HepG2 (cell line): ENCODE measurements around the gene FANCE. TPM values are rescaled to one million over a fixed set of nuclear protein-coding genes. Genes with fewer than 3 reads are reported as not detected.

ENCODE experiments used
- ARID5B ChIP-seq: IDR thresholded peaks from 2 replicates; pipeline ENCODE4 v1.4.0; 2020; ENCODE audit warnings: mild to moderate bottlenecking, missing genetic modification reagents
- ATF7 ChIP-seq, 2 experiments: fragments of 450-650 bp in 1 of 2; sonication (generic) in 1 of 2; formaldehyde crosslinking in 1 of 2; IDR thresholded peaks; 2 replicates each; pipeline versions ENCODE4 v1.4.0 to v1.6.1; 2016 to 2020; ENCODE audit warnings: antibody characterized with exemption in 1 of 2, mild to moderate bottlenecking in 1 of 2, missing genetic modification reagents in 1 of 2
- CCDC6 ChIP-seq: sonication (generic); formaldehyde crosslinking; IDR thresholded peaks from 2 replicates; pipeline ENCODE4 v1.8.1; 2022; ENCODE audit warnings: mild to moderate bottlenecking, missing genetic modification reagents, moderate library complexity
- CTCF ChIP-seq: sonication (generic); formaldehyde crosslinking; IDR thresholded peaks from 2 replicates; pipeline ENCODE4 v1.5.0; 2020; ENCODE audit warnings: mild to moderate bottlenecking, missing genetic modification reagents, moderate library complexity
- GABPB1 ChIP-seq: IDR thresholded peaks from 2 replicates; pipeline ENCODE4 v1.6.1; 2016; ENCODE audit warnings: mild to moderate bottlenecking, missing genetic modification reagents, moderate library complexity, missing compliant biosample characterization
- HDAC1 ChIP-seq: sonication (generic); formaldehyde crosslinking; IDR thresholded peaks from 2 replicates; pipeline ENCODE4 v1.5.1; 2020; ENCODE audit warnings: mild to moderate bottlenecking, missing genetic modification reagents
- KAT7 ChIP-seq: IDR thresholded peaks from 2 replicates; pipeline ENCODE4 v1.6.1; 2018; ENCODE audit warnings: borderline replicate concordance, missing compliant biosample characterization
- MNT ChIP-seq: fragments of 450-650 bp; IDR thresholded peaks from 2 replicates; pipeline ENCODE4 v1.6.1; 2016
- NONO ChIP-seq, 2 experiments: fragments of 450-650 bp in 1 of 2; sonication (generic) in 1 of 2; formaldehyde crosslinking in 1 of 2; IDR thresholded peaks in 1 of 2; conservative IDR thresholded peaks in 1 of 2; 2 replicates each; pipeline versions ENCODE4 v1.6.1 to v1.8.0; 2017 to 2022; ENCODE audit warnings: mild to moderate bottlenecking in 1 of 2, missing genetic modification reagents in 1 of 2, moderate library complexity in 1 of 2
- POGZ ChIP-seq: sonication (generic); formaldehyde crosslinking; IDR thresholded peaks from 2 replicates; pipeline ENCODE4 v1.4.0; 2020; ENCODE audit warnings: mild to moderate bottlenecking, missing genetic modification reagents
- RFX1 ChIP-seq: fragments of 450-650 bp; IDR thresholded peaks from 2 replicates; pipeline ENCODE4 v1.6.1; 2017
- SALL2 ChIP-seq: sonication (generic); formaldehyde crosslinking; IDR thresholded peaks from 2 replicates; pipeline ENCODE4 v1.8.1; 2023; ENCODE audit warnings: mild to moderate bottlenecking, missing genetic modification reagents, inconsistent platforms
- ZIK1 ChIP-seq: sonication (generic); formaldehyde crosslinking; IDR thresholded peaks from 2 replicates; pipeline ENCODE4 v1.5.0; 2020; ENCODE audit warnings: mild to moderate bottlenecking, low read depth, missing genetic modification reagents, borderline replicate concordance
- ZNF124 ChIP-seq: sonication (generic); formaldehyde crosslinking; IDR thresholded peaks from 2 replicates; pipeline ENCODE4 v1.4.0; 2020; ENCODE audit warnings: missing genetic modification reagents
- ZNF225 ChIP-seq: sonication (generic); formaldehyde crosslinking; IDR thresholded peaks from 2 replicates; pipeline ENCODE4 v1.4.0; 2020; ENCODE audit warnings: mild to moderate bottlenecking, missing genetic modification reagents
- ZNF281 ChIP-seq: sonication (generic); formaldehyde crosslinking; IDR thresholded peaks from 2 replicates; pipeline ENCODE4 v1.4.0; 2020; ENCODE audit warnings: missing genetic modification reagents, borderline replicate concordance
- ZNF282 ChIP-seq: fragments of 450-650 bp; IDR thresholded peaks from 2 replicates; pipeline ENCODE4 v1.6.1; 2018; ENCODE audit not compliant: partially characterized antibody
- ZNF367 ChIP-seq: sonication (generic); formaldehyde crosslinking; IDR thresholded peaks from 2 replicates; pipeline ENCODE4 v1.4.0; 2020; ENCODE audit warnings: missing genetic modification reagents, borderline replicate concordance
- ZNF660 ChIP-seq: sonication (generic); formaldehyde crosslinking; IDR thresholded peaks from 2 replicates; pipeline ENCODE4 v1.5.1; 2020; ENCODE audit warnings: mild to moderate bottlenecking, low read depth, missing genetic modification reagents, borderline replicate concordance
- polyA plus RNA-seq, 8 experiments: library from polyadenylated mRNA; depleted of rRNA in 3 of 8; stranded (reverse) in 7 of 8; unstranded in 1 of 8; fragments of >200 nt; fragmentation: Illumina TruSeq in 4 of 8; extraction: Trizol in 4 of 8; gene quantifications; 2 replicates each; pipeline versions ENCODE4 v1.2.1 to v1.2.3, GENCODE V29; 2011 to 2016; ENCODE audit warnings: low read depth in 4 of 8, missing spikeins in 1 of 8, mixed read lengths in 1 of 8; ENCODE audit not compliant: insufficient read depth in 1 of 8
- total RNA-seq, 5 experiments: library from RNA; depleted of rRNA; stranded (reverse); fragments of >200 nt; fragmentation: Illumina TruSeq; extraction: Trizol; gene quantifications; 2 replicates each; pipeline ENCODE4 v1.2.3, GENCODE V29; 2016; ENCODE audit warnings: low read depth in 1 of 5

The FANCE gene
- total and polyA plus RNA-seq, 2 of the 13 experiments (the other 11 are each of a cell fraction or from before 2014, with no cell fraction given) = 7.1 to 11.2 TPM

- TF ChIP-seq CCDC6 (0 out of 2 replicates have a peak, but pooled peaks have one; percentile 41), CTCF (CRISPR knock-in tag) (no peak), NONO (IDR thresholded peaks at IDR 0.05) (no peak), NONO (CRISPR knock-in tag; conservative IDR thresholded peaks at IDR 0.05) (peak; percentile 64), ZNF367 (CRISPR knock-in tag) (no peak), ZNF660 (CRISPR knock-in tag) (no peak), ZNF225 (CRISPR knock-in tag) (0 out of 2 replicates have a peak, but pooled peaks have one; percentile 43), KAT7 (no peak), SALL2 (CRISPR knock-in tag) (peak; percentile 38; the same call in 1 of the 2 replicates), POGZ (CRISPR knock-in tag) (no peak), RFX1 (no peak), ATF7 (IDR thresholded peaks at IDR 0.05) (no peak), ATF7 (CRISPR knock-in tag; IDR thresholded peaks at IDR 0.05) (no peak), ZNF281 (no peak), GABPB1 (CRISPR knock-in tag) (0 out of 2 replicates have a peak, but pooled peaks have one; percentile 7), ARID5B (no peak), ZNF282 (no peak), MNT (no peak), ZIK1 (CRISPR knock-in tag) (no peak), ZNF124 (CRISPR knock-in tag) (no peak), HDAC1 (CRISPR knock-in tag) (0 out of 2 replicates have a peak, but pooled peaks have one; percentile 12)
Measured at GRCh38 chr6:35473075-35473849, 21.1 kb downstream of the FANCE start (continued).
